H1 (cell line): ENCODE results near the gene POC1B. TPM values are rescaled to one million over a fixed set of nuclear protein-coding genes. Genes with fewer than 3 reads are reported as not detected.

Source experiments
- CTCF ChIA-PET: fragments of 300-600 bp; sonication (Branson Sonifier 250); formaldehyde crosslinking; loops from one replicate; lab custom pipeline; 2021; ENCODE audit not compliant: partially characterized antibody; lab: Charles Lee
- POLR2A ChIA-PET: fragments of 300-600 bp; sonication (Branson Sonifier 250); formaldehyde crosslinking; loops from one replicate; lab custom pipeline; 2021; ENCODE audit warnings: inconsistent platforms; ENCODE audit not compliant: partially characterized antibody; lab: Charles Lee
- DNase-seq, 2 experiments: peaks; one replicate each; pipeline versions ENCODE4 v3.0.0 to v3.0.0-alpha.2; 2010 to 2022; ENCODE audit warnings: low spot score in 2 of 2, low read depth in 1 of 2, mixed read lengths in 1 of 2
- FAIRE-seq: peaks from 2 replicates; lab custom pipeline; 2011; peaks lifted over from hg19 to GRCh38; lab: Jason Lieb, UNC
- H2AFZ ChIP-seq: 2 replicates; pipeline ENCODE4 v1.8.1; 2012; ENCODE audit warnings: low read length, inconsistent platforms
- H2AK5ac ChIP-seq: 2 replicates; pipeline ENCODE4 v1.6.1; 2013; ENCODE audit warnings: low read depth, low read length
- H2BK120ac ChIP-seq: replicated peaks from 2 replicates; pipeline ENCODE3; 2013; ENCODE audit warnings: low read depth, low read length, inconsistent platforms
- H2BK12ac ChIP-seq: 2 replicates; pipeline ENCODE4 v1.6.1; 2013; ENCODE audit warnings: low read depth, low read length
- H2BK15ac ChIP-seq: 2 replicates; pipeline ENCODE4 v1.6.1; 2013; ENCODE audit warnings: low read length
- H2BK20ac ChIP-seq: 2 replicates; pipeline ENCODE4 v1.6.1; 2013; ENCODE audit warnings: low read length
- H2BK5ac ChIP-seq: 2 replicates; pipeline ENCODE4 v1.6.1; 2013; ENCODE audit warnings: low read depth, low read length
- H3K14ac ChIP-seq: 2 replicates; pipeline ENCODE4 v1.6.1; 2013; ENCODE audit warnings: inconsistent platforms; ENCODE audit not compliant: insufficient read length
- H3K18ac ChIP-seq: 2 replicates; pipeline ENCODE4 v1.6.1; 2013; ENCODE audit warnings: low read length; ENCODE audit errors: extremely low read depth
- H3K23ac ChIP-seq: 2 replicates; pipeline ENCODE4 v1.6.1; 2013; ENCODE audit warnings: inconsistent platforms; ENCODE audit not compliant: insufficient read length
- H3K23me2 ChIP-seq: 2 replicates; pipeline ENCODE4 v1.6.1; 2013; ENCODE audit warnings: low read depth, low read length
- H3K27ac ChIP-seq: 2 replicates; pipeline ENCODE4 v1.6.1; 2011; ENCODE audit warnings: low read depth, low read length, inconsistent platforms
- H3K27me3 ChIP-seq, 4 experiments: replicated peaks in 1 of 4; 1 replicate in 1 of 4; 2 replicates in 3 of 4; pipeline versions ENCODE4 v1.6.1 to v1.8.1; 2011 to 2013; ENCODE audit warnings: low read length in 3 of 4, mild to moderate bottlenecking in 3 of 4, inconsistent platforms in 2 of 4, mixed read lengths in 2 of 4, moderate library complexity in 1 of 4; ENCODE audit not compliant: control insufficient read depth in 3 of 4, insufficient read depth in 3 of 4; ENCODE audit errors: extremely low read depth in 1 of 4
- H3K36me3 ChIP-seq, 4 experiments: 2 replicates each; pipeline versions ENCODE4 v1.6.1 to v1.8.1; 2011 to 2013; ENCODE audit warnings: mild to moderate bottlenecking in 4 of 4, low read length in 3 of 4, moderate library complexity in 2 of 4, control low read depth in 1 of 4, inconsistent platforms in 1 of 4; ENCODE audit not compliant: insufficient read depth in 4 of 4, control insufficient read depth in 2 of 4
- H3K4ac ChIP-seq: replicated peaks from 2 replicates; pipeline ENCODE3; 2013; ENCODE audit warnings: low read length, low read depth, mixed read lengths, inconsistent platforms; ENCODE audit not compliant: insufficient read length
- H3K4me1 ChIP-seq, 4 experiments: replicated peaks in 1 of 4; 1 replicate in 1 of 4; 2 replicates in 3 of 4; pipeline versions ENCODE4 v1.6.1 to v1.8.1; 2011 to 2013; ENCODE audit warnings: low read length in 3 of 4, inconsistent platforms in 2 of 4, mixed read lengths in 1 of 4; ENCODE audit not compliant: insufficient read depth in 4 of 4, control insufficient read depth in 3 of 4
- H3K4me2 ChIP-seq, 2 experiments: 2 replicates each; pipeline versions ENCODE4 v1.6.1 to v1.8.1; 2011 to 2013; ENCODE audit warnings: low read depth in 2 of 2, low read length in 2 of 2, control low read depth in 1 of 2, inconsistent platforms in 1 of 2, mild to moderate bottlenecking in 1 of 2; ENCODE audit not compliant: insufficient read depth in 1 of 2
- H3K4me3 ChIP-seq, 4 experiments: fragments of 200-600, 300-600 bp in 1 of 4; sonication (generic), shearing (Covaris generic), sonication (Bioruptor Twin) in 1 of 4; 2 replicates each; pipeline versions ENCODE4 v1.5.1 to v1.8.1; 2011 to 2016; ENCODE audit warnings: low read length in 4 of 4, low read depth in 3 of 4, control low read depth in 2 of 4, inconsistent platforms in 2 of 4, mild to moderate bottlenecking in 2 of 4, mixed read lengths in 1 of 4, moderate library complexity in 1 of 4; ENCODE audit not compliant: insufficient read depth in 2 of 4; ENCODE audit errors: extremely low read depth in 1 of 4
- H3K56ac ChIP-seq: replicated peaks from 2 replicates; pipeline ENCODE3; 2013; ENCODE audit warnings: low read depth, mild to moderate bottlenecking, mixed read lengths, low read length, inconsistent platforms; ENCODE audit not compliant: insufficient read length
- H3K79me1 ChIP-seq: 2 replicates; pipeline ENCODE4 v1.6.1; 2013; ENCODE audit warnings: low read depth, low read length, control low read depth
- H3K79me2 ChIP-seq, 2 experiments: 2 replicates each; pipeline versions ENCODE4 v1.6.1 to v1.8.1; 2012 to 2013; ENCODE audit warnings: low read length in 2 of 2, mild to moderate bottlenecking in 2 of 2, inconsistent platforms in 1 of 2; ENCODE audit not compliant: insufficient read depth in 2 of 2, control insufficient read depth in 1 of 2
- H3K9ac ChIP-seq, 4 experiments: replicated peaks in 1 of 4; 1 replicate in 1 of 4; 2 replicates in 3 of 4; pipeline versions ENCODE4 v1.6.1 to v1.8.1; 2011 to 2013; ENCODE audit warnings: low read depth in 3 of 4, low read length in 3 of 4, control low read depth in 2 of 4, mild to moderate bottlenecking in 2 of 4, moderate library complexity in 2 of 4, inconsistent platforms in 1 of 4; ENCODE audit errors: extremely low read depth in 1 of 4
- H3K9me3 ChIP-seq, 2 experiments: 2 replicates each; pipeline versions ENCODE4 v1.6.1 to v1.8.1; 2012 to 2013; ENCODE audit warnings: mild to moderate bottlenecking in 2 of 2, moderate library complexity in 2 of 2, control low read depth in 1 of 2, inconsistent platforms in 1 of 2, low read depth in 1 of 2, low read length in 1 of 2, mixed read lengths in 1 of 2; ENCODE audit not compliant: insufficient read depth in 2 of 2
- H4K20me1 ChIP-seq, 2 experiments: replicated peaks in 1 of 2; 2 replicates each; pipeline versions ENCODE3 to v1.8.1; 2011 to 2013; ENCODE audit warnings: inconsistent platforms in 2 of 2, low read length in 2 of 2, mild to moderate bottlenecking in 1 of 2; ENCODE audit not compliant: insufficient read depth in 2 of 2, control insufficient read depth in 1 of 2
- H4K5ac ChIP-seq: 2 replicates; pipeline ENCODE4 v1.6.1; 2013; ENCODE audit warnings: low read length, low read depth, mixed read lengths, inconsistent platforms; ENCODE audit not compliant: insufficient read length
- H4K8ac ChIP-seq: 2 replicates; pipeline ENCODE4 v1.8.0; 2013; ENCODE audit warnings: mild to moderate bottlenecking, moderate library complexity, low read length, inconsistent platforms; ENCODE audit not compliant: insufficient read depth; ENCODE audit errors: extremely low read depth
- H4K91ac ChIP-seq: replicated peaks from 2 replicates; pipeline ENCODE3; 2013; ENCODE audit warnings: low read length, mixed read lengths, inconsistent platforms; ENCODE audit not compliant: insufficient read length
- BCL11A ChIP-seq, 2 experiments: IDR thresholded peaks; one replicate each; pipeline ENCODE4 v1.6.1; 2011; ENCODE audit warnings: low read depth in 2 of 2, low read length in 2 of 2, mild to moderate bottlenecking in 2 of 2
- CHD1 ChIP-seq: IDR thresholded peaks from 2 replicates; pipeline ENCODE4 v1.6.1; 2012; ENCODE audit warnings: low read depth, low read length, improper control_type of control experiment
- EP300 ChIP-seq, 2 experiments: IDR thresholded peaks; 1 replicate in 1 of 2; 2 replicates in 1 of 2; pipeline ENCODE4 v1.6.1; 2011 to 2012; ENCODE audit warnings: low read depth in 2 of 2, low read length in 2 of 2, mild to moderate bottlenecking in 2 of 2, borderline replicate concordance in 1 of 2, inconsistent platforms in 1 of 2, moderate library complexity in 1 of 2
- GTF2F1 ChIP-seq: IDR thresholded peaks from 2 replicates; pipeline ENCODE4 v1.6.1; 2012; ENCODE audit warnings: low read depth, low read length, improper control_type of control experiment, borderline replicate concordance
- KDM4A ChIP-seq: IDR thresholded peaks from one replicate; pipeline ENCODE4 v1.7.1; 2012; ENCODE audit warnings: low read depth, mild to moderate bottlenecking, moderate library complexity, low read length, inconsistent platforms; ENCODE audit not compliant: severe bottlenecking
- KDM5A ChIP-seq: fragments of 200-600 bp; IDR thresholded peaks from 2 replicates; pipeline ENCODE4 v1.7.1; 2012; ENCODE audit warnings: mild to moderate bottlenecking, low read length, inconsistent platforms, mixed read lengths
- NRF1 ChIP-seq: IDR thresholded peaks from 2 replicates; pipeline ENCODE4 v1.6.1; 2011; ENCODE audit warnings: mild to moderate bottlenecking, low read depth, low read length, improper control_type of control experiment
- RFX5 ChIP-seq: IDR thresholded peaks from 2 replicates; pipeline ENCODE4 v1.6.1; 2011; ENCODE audit warnings: low read depth, low read length, improper control_type of control experiment, borderline replicate concordance
- SIRT6 ChIP-seq: IDR thresholded peaks from one replicate; pipeline ENCODE4 v1.7.1; 2012; ENCODE audit warnings: low read length, inconsistent platforms
- SIX5 ChIP-seq: IDR thresholded peaks from 2 replicates; pipeline ENCODE4 v1.6.1; 2011; ENCODE audit warnings: mild to moderate bottlenecking, low read depth, low read length
- SRF ChIP-seq: IDR thresholded peaks from 2 replicates; pipeline ENCODE4 v1.6.1; 2011; ENCODE audit warnings: mild to moderate bottlenecking, low read depth, low read length, moderate library complexity
- TAF7 ChIP-seq: optimal IDR thresholded peaks from 2 replicates; pipeline ENCODE3; 2011; ENCODE audit warnings: low read depth, mild to moderate bottlenecking, inconsistent platforms, low read length, moderate library complexity, borderline replicate concordance
- WGBS, 2 experiments: shearing (Covaris generic) in 1 of 2; methylation state at CpG; one replicate each; pipeline versions ENCODE4 v1.1.6 to v1.1.7; 2013 to 2015; ENCODE audit warnings: low lambda C conversion rate in 2 of 2, mixed read lengths in 2 of 2, inconsistent platforms in 1 of 2, low coverage in 1 of 2, missing lambda C conversion rate in 1 of 2; ENCODE audit not compliant: insufficient replicate concordance in 2 of 2, insufficient coverage in 1 of 2, insufficient read length in 1 of 2; ENCODE audit errors: extremely low coverage in 1 of 2, missing lambda C conversion rate in 1 of 2; 5-methylcytosine and 5-hydroxymethylcytosine counted together
- polyA plus RNA-seq, 7 experiments: library from polyadenylated mRNA; depleted of rRNA in 3 of 7; stranded (reverse) in 5 of 7; unstranded in 2 of 7; fragments of >200 nt in 5 of 7; fragments of 200-250 nt in 2 of 7; gene quantifications; 1 replicate in 5 of 7; 2 replicates in 1 of 7; 4 replicates in 1 of 7; pipeline versions ENCODE4 v1.2.1 to v1.2.3, GENCODE V29; 2011 to 2013; ENCODE audit warnings: missing spikeins in 2 of 7, mixed read lengths in 2 of 7
- total RNA-seq: library from RNA; stranded (reverse); fragmentation: NEBNext Ultra II Directional; extraction: Animal tissue kit (Norgen Biotek cat#: 25700); gene quantifications from 2 replicates; pipeline ENCODE4 v1.2.1, GENCODE V29; 2021
- TF ChIP-seq, protein P1 (sequence below): IDR thresholded peaks from 2 replicates; pipeline ENCODE4 v1.6.1; 2012; ENCODE audit warnings: low read length, inconsistent platforms

The POC1B gene
- total and polyA plus RNA-seq, 2 of the 8 experiments (the other 6 are each of a cell fraction or from before 2014, with no cell fraction given): 7.5 to 16.3 TPM

DNA sequence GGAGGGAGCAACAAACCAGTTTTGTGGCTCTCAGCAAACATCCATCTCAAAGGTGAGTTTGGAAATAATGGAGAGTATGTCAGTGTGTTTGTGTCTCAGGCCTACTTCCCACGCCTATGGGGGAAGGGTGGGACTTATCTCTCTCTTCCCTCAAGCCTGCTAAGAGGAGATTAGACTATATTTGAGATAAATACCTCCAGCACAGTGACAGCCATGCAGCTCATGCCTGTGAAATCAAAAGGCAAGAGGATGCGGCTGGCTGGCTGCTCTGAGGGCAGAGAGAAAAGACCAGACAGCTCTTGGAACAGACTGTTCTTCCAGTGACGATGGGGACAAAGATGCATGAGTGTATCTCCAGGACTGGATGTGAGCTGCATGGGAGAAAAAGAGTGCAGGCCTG lies 14.7 kb upstream of the POC1B start:
- Histone ChIP-seq H4K5ac (no peak overlapping the region), H3K23me2 (no peaks in the 10 kb centered on the region), H3K4me2 (no peak overlapping the region), H3K9ac (no peak overlapping the region), H3K4me1 (no peaks in the 10 kb centered on the region; a peak in 1 of 7 replicates), H3K18ac (no peak overlapping the region), H3K4me3 (no peak overlapping the region), H2AFZ (no peak overlapping the region), H4K91ac (no peak overlapping the region), H3K23ac (no peak overlapping the region), H3K9me3 (no peaks in the 10 kb centered on the region), H3K27ac (no peak overlapping the region), H2BK12ac (no peak overlapping the region), H3K4ac (no peak overlapping the region), H3K79me1 (no peaks in the 10 kb centered on the region), H4K20me1 (no peaks in the 10 kb centered on the region), H3K79me2 (no peaks in the 10 kb centered on the region), H3K56ac (no peak overlapping the region), H3K36me3 (no peaks in the 10 kb centered on the region)
- WGBS, 2 experiments: 72% methylated on average over 3 of the region's 3 CpGs; no CpG with 5 or more reads in 1 of the 2 experiments
- FAIRE-seq: no peak
- CTCF ChIA-PET: interaction anchor here (0.7 to 1.8 kb wide), 5 partner anchors 17 to 1401 kb away, joined by 3 to 6 read pairs (median 4); partner anchors contain the start of gene GALNT4
- DNase-seq: no peak
- POLR2A ChIA-PET: no interaction called here
- no peak for TF ChIP-seq RFX5
- TF ChIP-seq SIRT6: no peak
- TF ChIP-seq KDM5A: no peak
- TF ChIP-seq BCL11A (IDR thresholded peaks at IDR 0.05; ENCODE audit: low read depth in 2 of 2, low read length in 2 of 2): no peak
- no peak for TF ChIP-seq KDM4A
- TF ChIP-seq CHD1: no peak
- TF ChIP-seq, protein P1, sequence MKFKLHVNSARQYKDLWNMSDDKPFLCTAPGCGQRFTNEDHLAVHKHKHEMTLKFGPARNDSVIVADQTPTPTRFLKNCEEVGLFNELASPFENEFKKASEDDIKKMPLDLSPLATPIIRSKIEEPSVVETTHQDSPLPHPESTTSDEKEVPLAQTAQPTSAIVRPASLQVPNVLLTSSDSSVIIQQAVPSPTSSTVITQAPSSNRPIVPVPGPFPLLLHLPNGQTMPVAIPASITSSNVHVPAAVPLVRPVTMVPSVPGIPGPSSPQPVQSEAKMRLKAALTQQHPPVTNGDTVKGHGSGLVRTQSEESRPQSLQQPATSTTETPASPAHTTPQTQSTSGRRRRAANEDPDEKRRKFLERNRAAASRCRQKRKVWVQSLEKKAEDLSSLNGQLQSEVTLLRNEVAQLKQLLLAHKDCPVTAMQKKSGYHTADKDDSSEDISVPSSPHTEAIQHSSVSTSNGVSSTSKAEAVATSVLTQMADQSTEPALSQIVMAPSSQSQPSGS: no peak
- TF ChIP-seq SIX5: no peak
- TF ChIP-seq GTF2F1: no peak
- TF ChIP-seq NRF1: no peak
- no peak for TF ChIP-seq EP300 (IDR thresholded peaks at IDR 0.05; ENCODE audit: borderline replicate concordance in 1 of 2, low read depth in 2 of 2, low read length in 2 of 2)
- TF ChIP-seq TAF7: no peak
- no peak for TF ChIP-seq SRF
- TF ChIP-seq, all 59 proteins: peak for 0
- Histone ChIP-seq H2AK5ac (no peak overlapping the region), H3K27me3 (no peaks in the 10 kb centered on the region), H2BK15ac (no peak overlapping the region), H4K8ac (no peak overlapping the region), H2BK20ac (no peak overlapping the region), H2BK5ac (no peak overlapping the region), H2BK120ac (no peak overlapping the region), H3K14ac (no peak overlapping the region)
